HepG2 (cell line): ENCODE measurements around the gene SASH1. TPM values are rescaled to one million over a fixed set of nuclear protein-coding genes. Genes with fewer than 3 reads are reported as not detected.

ENCODE experiments used
- ATAC-seq: fragments of 200-7000 bp; cut with Tn5 transposase; 3 replicates; pipeline ENCODE4 v1.9.1; 2020; ENCODE audit warnings: mild to moderate bottlenecking, moderate library complexity
- BruUV-seq: library from RNA; stranded (reverse); fragments of 400-500 nt; replicated peaks from 2 replicates; lab custom pipeline; 2021; lab: Mats Ljungman, UMichigan
- CTCF ChIA-PET: fragments of 300-600 bp; formaldehyde crosslinking; extraction: SDS; loops from one replicate; lab custom pipeline; 2021; ENCODE audit warnings: low total read pairs, inconsistent platforms, low intra/inter-chr PET ratio; lab: Yijun Ruan, JAX
- POLR2A ChIA-PET: fragments of 350-600 bp; sonication (Branson Sonifier 250); formaldehyde crosslinking; loops from one replicate; lab custom pipeline; 2020; ENCODE audit warnings: antibody characterized with exemption, inconsistent platforms; lab: Yijun Ruan, JAX
- DNase-seq: peaks from one replicate; pipeline ENCODE4 v3.0.0-alpha.2; 2015; ENCODE audit warnings: low spot score
- FAIRE-seq: peaks from 3 replicates; lab custom pipeline; 2011; peaks lifted over from hg19 to GRCh38; lab: Jason Lieb, UNC
- H2AFZ ChIP-seq: one replicate; pipeline ENCODE4 v1.6.1; 2011; ENCODE audit warnings: low read length, inconsistent platforms
- H3K27ac ChIP-seq: fragments of 300-600 bp; 3 replicates; pipeline ENCODE4 v1.8.0; 2011; ENCODE audit warnings: mixed run types, mild to moderate bottlenecking, mixed read lengths, low read length, inconsistent platforms; ENCODE audit not compliant: insufficient read depth; ENCODE audit errors: extremely low read length
- H3K27me3 ChIP-seq, 2 experiments: fragments of 200-600 bp in 1 of 2; 2 replicates in 1 of 2; 3 replicates in 1 of 2; pipeline versions ENCODE4 v1.6.0 to v1.8.0; 2011; ENCODE audit warnings: low read length in 2 of 2, mild to moderate bottlenecking in 2 of 2, moderate library complexity in 2 of 2, inconsistent platforms in 1 of 2; ENCODE audit not compliant: insufficient read depth in 2 of 2, control insufficient read depth in 1 of 2
- H3K36me3 ChIP-seq, 2 experiments: fragments of 200-600 bp in 1 of 2; replicated peaks in 1 of 2; 2 replicates in 1 of 2; 3 replicates in 1 of 2; pipeline versions ENCODE4 v1.5.1 to v1.8.0; 2011; ENCODE audit warnings: low read length in 2 of 2, inconsistent platforms in 1 of 2; ENCODE audit not compliant: insufficient read depth in 2 of 2, control insufficient read depth in 1 of 2
- H3K4me1 ChIP-seq: 2 replicates; pipeline ENCODE4 v1.5.1; 2012; ENCODE audit warnings: low read length, inconsistent platforms; ENCODE audit not compliant: insufficient read depth
- H3K4me2 ChIP-seq: 2 replicates; pipeline ENCODE4 v1.6.0; 2011; ENCODE audit warnings: low read depth, low read length, inconsistent platforms
- H3K4me3 ChIP-seq, 3 experiments: fragments of 200-600 bp in 1 of 3; sonication (generic), shearing (Covaris generic) in 1 of 3; replicated peaks in 1 of 3; 2 replicates each; pipeline ENCODE4 v1.5.1; 2011 to 2016; ENCODE audit warnings: low read length in 3 of 3, inconsistent platforms in 2 of 3, low read depth in 2 of 3, mild to moderate bottlenecking in 2 of 3, control low read depth in 1 of 3, mixed read lengths in 1 of 3; ENCODE audit not compliant: insufficient read depth in 1 of 3
- H3K79me2 ChIP-seq: one replicate; pipeline ENCODE4 v1.6.1; 2011; ENCODE audit warnings: low read length, inconsistent platforms; ENCODE audit not compliant: insufficient read depth
- H3K9ac ChIP-seq: 2 replicates; pipeline ENCODE4 v1.6.0; 2011; ENCODE audit warnings: mild to moderate bottlenecking, low read depth, low read length, inconsistent platforms; ENCODE audit not compliant: insufficient read depth
- H3K9me3 ChIP-seq: 2 replicates; pipeline ENCODE4 v1.5.1; 2012; ENCODE audit warnings: mild to moderate bottlenecking, low read length
- H4K20me1 ChIP-seq: 2 replicates; pipeline ENCODE4 v1.6.0; 2011; ENCODE audit warnings: inconsistent platforms, mild to moderate bottlenecking, low read length, moderate library complexity; ENCODE audit not compliant: insufficient read depth
- ARNTL ChIP-seq: sonication (generic); formaldehyde crosslinking; IDR thresholded peaks from 2 replicates; pipeline ENCODE4 v1.4.0; 2020; ENCODE audit warnings: mild to moderate bottlenecking, missing genetic modification reagents
- MED1 ChIP-seq: sonication (generic); formaldehyde crosslinking; IDR thresholded peaks from 2 replicates; pipeline ENCODE4 v1.4.0; 2020; ENCODE audit warnings: missing genetic modification reagents
- MYNN ChIP-seq: sonication (generic); formaldehyde crosslinking; IDR thresholded peaks from 2 replicates; pipeline ENCODE4 v1.4.0; 2020; ENCODE audit warnings: mild to moderate bottlenecking, low read depth, missing genetic modification reagents
- SP4 ChIP-seq: sonication (generic); formaldehyde crosslinking; IDR thresholded peaks from 2 replicates; pipeline ENCODE4 v1.8.1; 2023; ENCODE audit warnings: mild to moderate bottlenecking, missing genetic modification reagents
- TBL1XR1 ChIP-seq: fragments of 150-350 bp; IDR thresholded peaks from 2 replicates; pipeline ENCODE4 v1.6.1; 2014; ENCODE audit warnings: borderline replicate concordance, low read length; ENCODE audit not compliant: partially characterized antibody
- ZNF205 ChIP-seq: IDR thresholded peaks from 2 replicates; pipeline ENCODE4 v1.6.1; 2018; ENCODE audit warnings: missing biosample characterization, missing genetic modification reagents
- ZNF614 ChIP-seq: IDR thresholded peaks from 2 replicates; pipeline ENCODE4 v1.6.1; 2018; ENCODE audit warnings: missing biosample characterization, missing genetic modification reagents, inconsistent platforms, borderline replicate concordance
- ZSCAN25 ChIP-seq: sonication (generic); formaldehyde crosslinking; IDR thresholded peaks from 2 replicates; pipeline ENCODE4 v1.8.0; 2022; ENCODE audit warnings: mild to moderate bottlenecking, missing genetic modification reagents
- WGBS: methylation state at CpG from one replicate; pipeline ENCODE4 v1.1.6; 2017; ENCODE audit warnings: low lambda C conversion rate; 5-methylcytosine and 5-hydroxymethylcytosine counted together
- in situ Hi-C: cut with HindIII; loops from 2 replicates; pipeline ENCODE4 v1.10.0; 2017; ENCODE audit warnings: low pct_unique_long_range_greater_than_20kb; ENCODE audit not compliant: extremely low pct_ligation_motif_present
- intact Hi-C: fragments of 100-400 bp; cut with micrococcal nuclease; formaldehyde crosslinking; loops from one replicate; pipeline ENCODE4 v1.10.0; 2022; ENCODE audit not compliant: unreplicated experiment
- polyA plus RNA-seq, 8 experiments: library from polyadenylated mRNA; depleted of rRNA in 3 of 8; stranded (reverse) in 7 of 8; unstranded in 1 of 8; fragments of >200 nt; fragmentation: Illumina TruSeq in 4 of 8; extraction: Trizol in 4 of 8; gene quantifications; 2 replicates each; pipeline versions ENCODE4 v1.2.1 to v1.2.3, GENCODE V29; 2011 to 2016; ENCODE audit warnings: low read depth in 4 of 8, missing spikeins in 1 of 8, mixed read lengths in 1 of 8; ENCODE audit not compliant: insufficient read depth in 1 of 8
- total RNA-seq, 5 experiments: library from RNA; depleted of rRNA; stranded (reverse); fragments of >200 nt; fragmentation: Illumina TruSeq; extraction: Trizol; gene quantifications; 2 replicates each; pipeline ENCODE4 v1.2.3, GENCODE V29; 2016; ENCODE audit warnings: low read depth in 1 of 5
- TF ChIP-seq, protein P1 (sequence below): sonication (generic); formaldehyde crosslinking; conservative IDR thresholded peaks from 2 replicates; pipeline ENCODE4 v1.8.0; 2022; ENCODE audit warnings: missing genetic modification reagents
- TF ChIP-seq, protein P2 (sequence below): IDR thresholded peaks from 2 replicates; pipeline ENCODE4 v1.6.1; 2012; ENCODE audit warnings: low read length, improper control_type of control experiment

The SASH1 gene
- total and polyA plus RNA-seq, 2 of the 13 experiments (the other 11 are each of a cell fraction or from before 2014, with no cell fraction given): 7.5 to 8.2 TPM

GRCh38 chr6:148517470-148517869 is 174.8 kb downstream of the SASH1 start (continued):
- TF ChIP-seq SP4 (no peak), ZSCAN25 (CRISPR knock-in tag) (no peak), MED1 (CRISPR knock-in tag) (no peak), MYNN (CRISPR knock-in tag) (no peak), ZNF614 (no peak), ZNF205 (CRISPR knock-in tag) (no peak)

DNA sequence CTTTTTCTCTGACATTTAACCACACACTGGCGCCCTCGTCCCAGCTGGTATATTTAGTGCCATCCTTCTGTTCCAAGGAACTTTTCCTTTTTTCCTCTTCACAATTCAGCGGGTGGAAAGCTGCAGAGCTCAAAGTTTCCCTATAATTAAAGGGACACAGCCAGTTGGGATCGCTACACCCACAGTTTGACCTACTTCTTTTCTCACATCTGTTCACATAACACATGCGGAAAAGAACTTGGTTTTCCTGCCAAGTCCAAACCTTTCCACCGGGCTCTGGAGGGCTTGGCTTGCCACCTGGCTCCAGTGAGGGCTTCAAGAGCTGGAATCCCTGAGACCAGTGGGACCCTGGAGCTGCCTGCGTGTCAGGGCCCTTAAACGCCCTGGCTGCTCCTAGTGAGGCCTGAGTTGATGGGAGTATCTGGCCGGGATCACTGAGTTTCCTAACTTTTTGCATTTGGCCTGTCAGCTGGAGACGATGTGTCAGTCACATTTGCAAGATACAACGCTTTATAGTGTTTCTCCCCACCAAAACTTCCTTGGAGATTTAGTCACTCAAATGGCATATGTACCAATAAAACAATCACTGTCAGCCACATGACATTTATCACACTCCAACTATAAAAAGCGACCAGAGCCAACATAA is 176.0 kb downstream of the SASH1 start:
- FAIRE-seq (no peak), ATAC-seq (no peak), DNase-seq (no peak)
- Histone ChIP-seq H3K4me1 (no peaks in the 10 kb centered on the region), H3K9ac (no peak overlapping the region), H3K9me3 (no peaks in the 10 kb centered on the region), H3K4me2 (no peak overlapping the region), H2AFZ (no peak overlapping the region), H4K20me1 (no peaks in the 10 kb centered on the region), H3K4me3 (no peak overlapping the region), H3K27me3 (no peaks in the 10 kb centered on the region), H3K79me2 (no peaks in the 10 kb centered on the region), H3K27ac (no peak overlapping the region), H3K36me3 (peaks cover 4 to 21% of the 10 kb centered on the region in 2 experiments)
- WGBS: 95% methylated on average over 12 of the region's 12 CpGs
- no TSS peak for BruUV-seq
- intact Hi-C loops: no loop called here
- in situ Hi-C loops: no loop called here
- POLR2A ChIA-PET: no interaction called here
- TF ChIP-seq TBL1XR1 (no peak), ARNTL (CRISPR knock-in tag) (no peak)
- TF ChIP-seq, protein P1, sequence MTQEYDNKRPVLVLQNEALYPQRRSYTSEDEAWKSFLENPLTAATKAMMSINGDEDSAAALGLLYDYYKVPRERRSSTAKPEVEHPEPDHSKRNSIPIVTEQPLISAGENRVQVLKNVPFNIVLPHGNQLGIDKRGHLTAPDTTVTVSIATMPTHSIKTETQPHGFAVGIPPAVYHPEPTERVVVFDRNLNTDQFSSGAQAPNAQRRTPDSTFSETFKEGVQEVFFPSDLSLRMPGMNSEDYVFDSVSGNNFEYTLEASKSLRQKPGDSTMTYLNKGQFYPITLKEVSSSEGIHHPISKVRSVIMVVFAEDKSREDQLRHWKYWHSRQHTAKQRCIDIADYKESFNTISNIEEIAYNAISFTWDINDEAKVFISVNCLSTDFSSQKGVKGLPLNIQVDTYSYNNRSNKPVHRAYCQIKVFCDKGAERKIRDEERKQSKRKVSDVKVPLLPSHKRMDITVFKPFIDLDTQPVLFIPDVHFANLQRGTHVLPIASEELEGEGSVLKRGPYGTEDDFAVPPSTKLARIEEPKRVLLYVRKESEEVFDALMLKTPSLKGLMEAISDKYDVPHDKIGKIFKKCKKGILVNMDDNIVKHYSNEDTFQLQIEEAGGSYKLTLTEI (CRISPR knock-in tag): no peak
- TF ChIP-seq, protein P2, sequence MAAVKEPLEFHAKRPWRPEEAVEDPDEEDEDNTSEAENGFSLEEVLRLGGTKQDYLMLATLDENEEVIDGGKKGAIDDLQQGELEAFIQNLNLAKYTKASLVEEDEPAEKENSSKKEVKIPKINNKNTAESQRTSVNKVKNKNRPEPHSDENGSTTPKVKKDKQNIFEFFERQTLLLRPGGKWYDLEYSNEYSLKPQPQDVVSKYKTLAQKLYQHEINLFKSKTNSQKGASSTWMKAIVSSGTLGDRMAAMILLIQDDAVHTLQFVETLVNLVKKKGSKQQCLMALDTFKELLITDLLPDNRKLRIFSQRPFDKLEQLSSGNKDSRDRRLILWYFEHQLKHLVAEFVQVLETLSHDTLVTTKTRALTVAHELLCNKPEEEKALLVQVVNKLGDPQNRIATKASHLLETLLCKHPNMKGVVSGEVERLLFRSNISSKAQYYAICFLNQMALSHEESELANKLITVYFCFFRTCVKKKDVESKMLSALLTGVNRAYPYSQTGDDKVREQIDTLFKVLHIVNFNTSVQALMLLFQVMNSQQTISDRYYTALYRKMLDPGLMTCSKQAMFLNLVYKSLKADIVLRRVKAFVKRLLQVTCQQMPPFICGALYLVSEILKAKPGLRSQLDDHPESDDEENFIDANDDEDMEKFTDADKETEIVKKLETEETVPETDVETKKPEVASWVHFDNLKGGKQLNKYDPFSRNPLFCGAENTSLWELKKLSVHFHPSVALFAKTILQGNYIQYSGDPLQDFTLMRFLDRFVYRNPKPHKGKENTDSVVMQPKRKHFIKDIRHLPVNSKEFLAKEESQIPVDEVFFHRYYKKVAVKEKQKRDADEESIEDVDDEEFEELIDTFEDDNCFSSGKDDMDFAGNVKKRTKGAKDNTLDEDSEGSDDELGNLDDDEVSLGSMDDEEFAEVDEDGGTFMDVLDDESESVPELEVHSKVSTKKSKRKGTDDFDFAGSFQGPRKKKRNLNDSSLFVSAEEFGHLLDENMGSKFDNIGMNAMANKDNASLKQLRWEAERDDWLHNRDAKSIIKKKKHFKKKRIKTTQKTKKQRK: no peak
- TF ChIP-seq, all 625 proteins: peak for 0
- CTCF ChIA-PET: no interaction called here
